ENCODE results near the gene APLNR.

DNA sequence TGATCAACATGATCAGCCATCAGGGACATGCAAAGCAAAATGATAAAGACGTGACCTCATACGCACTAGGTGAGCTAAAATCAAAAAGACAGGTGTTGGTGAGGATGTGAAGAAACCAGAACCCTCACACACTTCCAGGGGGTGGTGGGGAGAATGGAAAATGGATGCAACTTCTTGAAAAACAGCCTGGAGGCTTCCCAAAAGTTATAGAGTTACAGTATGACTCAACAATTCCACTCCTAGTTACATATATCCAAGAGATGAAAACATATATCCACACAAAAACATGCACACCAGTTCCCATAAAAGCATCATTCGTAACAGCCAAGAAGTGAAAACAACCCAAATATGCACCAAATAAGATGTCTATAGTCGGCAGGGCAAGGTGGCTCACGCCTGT lies 42.1 kb upstream of the APLNR start:
- TF ChIP-seq, protein P1, sequence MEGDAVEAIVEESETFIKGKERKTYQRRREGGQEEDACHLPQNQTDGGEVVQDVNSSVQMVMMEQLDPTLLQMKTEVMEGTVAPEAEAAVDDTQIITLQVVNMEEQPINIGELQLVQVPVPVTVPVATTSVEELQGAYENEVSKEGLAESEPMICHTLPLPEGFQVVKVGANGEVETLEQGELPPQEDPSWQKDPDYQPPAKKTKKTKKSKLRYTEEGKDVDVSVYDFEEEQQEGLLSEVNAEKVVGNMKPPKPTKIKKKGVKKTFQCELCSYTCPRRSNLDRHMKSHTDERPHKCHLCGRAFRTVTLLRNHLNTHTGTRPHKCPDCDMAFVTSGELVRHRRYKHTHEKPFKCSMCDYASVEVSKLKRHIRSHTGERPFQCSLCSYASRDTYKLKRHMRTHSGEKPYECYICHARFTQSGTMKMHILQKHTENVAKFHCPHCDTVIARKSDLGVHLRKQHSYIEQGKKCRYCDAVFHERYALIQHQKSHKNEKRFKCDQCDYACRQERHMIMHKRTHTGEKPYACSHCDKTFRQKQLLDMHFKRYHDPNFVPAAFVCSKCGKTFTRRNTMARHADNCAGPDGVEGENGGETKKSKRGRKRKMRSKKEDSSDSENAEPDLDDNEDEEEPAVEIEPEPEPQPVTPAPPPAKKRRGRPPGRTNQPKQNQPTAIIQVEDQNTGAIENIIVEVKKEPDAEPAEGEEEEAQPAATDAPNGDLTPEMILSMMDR (IDR thresholded peaks at IDR 0.05; ENCODE audit: extremely low read depth in 1 of 2, insufficient read depth in 1 of 2, low read depth in 1 of 2, low read length in 2 of 2) = no peak
- TF ChIP-seq EZH2 (IDR thresholded peaks at IDR 0.05; ENCODE audit: borderline replicate concordance, low read depth, low read length, severe bottlenecking) (no peak), MAX (IDR thresholded peaks at IDR 0.05; ENCODE audit: insufficient read depth, insufficient read length) (no peak), JUN (IDR thresholded peaks at IDR 0.05; ENCODE audit: borderline replicate concordance, insufficient read depth, insufficient read length, low read depth) (no peak), FOS (IDR thresholded peaks at IDR 0.05; ENCODE audit: borderline replicate concordance, insufficient read depth, low read length) (no peak), POLR2A (IDR thresholded peaks at IDR 0.05; ENCODE audit: low read depth, low read length) (no peak), MYC (IDR thresholded peaks at IDR 0.05; ENCODE audit: low read depth, low read length) (no peak), POLR2AphosphoS5 (IDR thresholded peaks at IDR 0.05; ENCODE audit: insufficient read depth, low read depth, low read length) (no peak), GATA2 (IDR thresholded peaks at IDR 0.05; ENCODE audit: insufficient read depth, insufficient read length, low read depth, low read length) (no peak)
